Upper lobe of left lung (tissue), 4 donors: Measurements from ENCODE around the gene ADAMTS14.

Source experiments
- CTCF ChIP-seq, 6 experiments: fragments of 450-650 bp in 4 of 6; fragments of 200-600 bp in 2 of 6; sonication (generic) in 2 of 6; IDR thresholded peaks; one replicate each; pipeline ENCODE4 v1.5.1; 2016 to 2019; ENCODE audit warnings: antibody characterized with exemption in 6 of 6
- EP300 ChIP-seq, 4 donors: sonication (generic); formaldehyde crosslinking; IDR thresholded peaks; one replicate each; pipeline ENCODE4 v1.5.1; 2017; ENCODE audit warnings: antibody characterized with exemption in 4 of 4, control low read depth in 2 of 4
- POLR2A ChIP-seq, 4 donors: fragments of 450-650 bp; IDR thresholded peaks; one replicate each; pipeline ENCODE4 v1.5.1; 2016 to 2017; ENCODE audit warnings: antibody characterized with exemption in 4 of 4, mild to moderate bottlenecking in 2 of 4
- POLR2AphosphoS5 ChIP-seq, 2 donors: sonication (generic); formaldehyde crosslinking; IDR thresholded peaks; one replicate each; pipeline ENCODE4 v1.5.1; 2017; ENCODE audit warnings: antibody characterized with exemption in 2 of 2

- TF ChIP-seq CTCF (IDR thresholded peaks at IDR 0.05): no peak
- no peak for TF ChIP-seq POLR2AphosphoS5 (IDR thresholded peaks at IDR 0.05)
- TF ChIP-seq POLR2A (IDR thresholded peaks at IDR 0.05): no peak
- no peak for TF ChIP-seq EP300 (IDR thresholded peaks at IDR 0.05)
These were observed 3.8 kb upstream of the ADAMTS14 start for GRCh38 chr10:70668454-70668970.
